ENCODE results near the gene RNF166.

The RNF166 gene

DNA sequence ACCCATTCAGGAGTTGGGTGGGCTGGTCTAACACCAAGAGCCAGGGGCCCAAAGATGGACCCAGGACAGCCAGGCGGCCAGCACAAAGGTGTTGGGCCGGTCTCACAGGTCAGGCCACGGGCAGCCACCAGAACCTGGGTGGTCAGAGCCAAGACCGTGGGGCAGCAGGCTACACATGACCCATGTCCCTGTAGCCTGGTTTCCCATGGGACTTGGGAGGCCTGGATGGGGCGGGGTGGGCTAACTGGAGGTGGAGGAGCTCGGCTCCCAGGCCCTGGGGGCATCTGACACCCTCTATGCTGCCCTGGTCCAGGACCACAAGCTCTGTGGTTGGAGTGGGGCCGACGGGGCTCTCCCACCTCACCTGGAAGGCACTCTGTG is 17.3 kb upstream of the RNF166 start:
- no peak for DNase-seq

- DNase-seq: no peak
Observed at GRCh38 chr16:88722784-88723506, 16.7 kb upstream of the RNF166 start.

- no peak for DNase-seq
Observed at GRCh38 chr16:88721815-88722755, 15.9 kb upstream of the RNF166 start.

DNA sequence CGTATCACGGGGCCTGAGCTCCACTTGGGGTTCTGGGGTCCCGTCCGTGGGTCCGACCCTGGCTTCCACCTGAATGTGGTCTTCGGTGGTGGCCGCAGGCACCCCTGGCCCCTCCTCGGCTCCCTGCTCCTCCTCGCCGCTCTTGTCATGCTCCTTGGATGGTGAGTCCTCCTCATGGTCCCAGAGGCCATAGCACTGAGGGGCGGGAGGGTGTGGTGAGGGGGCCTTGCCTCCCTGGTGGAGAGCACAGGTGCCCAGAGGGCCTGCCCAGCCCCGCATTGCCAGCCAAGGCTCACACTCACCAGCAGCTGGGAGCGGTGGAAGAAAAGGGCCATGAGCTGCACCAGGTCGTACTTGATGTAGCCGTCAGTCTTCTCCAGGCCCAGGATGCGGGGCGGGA is 15.0 kb upstream of the RNF166 start:
- DNase-seq: no peak

DNA sequence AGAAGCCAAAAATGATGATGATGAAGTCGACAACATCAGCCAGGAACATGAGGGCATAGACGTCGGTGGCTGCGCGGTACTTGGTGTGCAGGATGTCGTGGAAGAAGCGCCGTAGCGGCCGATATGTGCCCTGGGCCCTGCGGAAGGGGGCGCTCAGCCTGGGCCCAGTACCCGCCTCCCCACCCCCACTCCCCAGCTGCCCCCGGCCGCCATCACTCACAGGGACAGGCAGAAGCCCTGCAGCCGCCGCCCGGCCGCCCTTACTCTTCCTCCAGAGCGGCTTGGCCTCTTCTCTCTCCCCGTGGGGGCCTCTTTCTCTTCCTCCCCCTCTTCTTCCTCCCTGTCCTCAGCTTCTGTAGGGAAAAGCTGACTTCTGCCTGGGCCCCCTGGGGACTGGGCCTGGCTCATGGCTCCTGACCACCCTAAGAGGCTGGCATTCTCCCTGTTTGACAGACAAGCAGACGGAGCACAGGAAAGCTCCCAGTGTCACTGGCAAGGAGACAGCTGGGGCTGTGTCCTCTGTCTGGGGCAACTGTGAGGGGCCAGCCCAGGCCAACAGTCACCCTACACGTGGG is 14.3 kb upstream of the RNF166 start:
- DNase-seq: no peak

DNA sequence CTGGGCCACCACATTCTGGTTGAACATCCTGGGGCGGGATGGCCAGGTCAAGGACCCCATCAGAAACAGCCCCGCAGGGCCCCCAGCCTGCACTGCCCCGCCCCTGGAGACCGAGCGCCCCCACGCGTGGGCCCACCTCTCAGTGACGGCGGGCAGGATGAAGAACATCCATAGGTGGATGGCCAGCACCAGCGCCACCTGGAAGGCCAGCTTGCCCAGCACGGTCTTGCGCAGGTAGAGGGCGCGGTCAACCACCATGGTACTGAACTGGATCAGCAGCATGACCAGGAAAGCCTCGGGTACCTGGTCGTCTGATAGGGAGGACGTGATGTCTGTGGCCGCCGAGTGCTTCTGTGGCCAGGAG is 13.7 kb upstream of the RNF166 start:
- no peak for DNase-seq

GRCh38 chr16:88719267-88719932 is 13.2 kb upstream of the RNF166 start:
- DNase-seq: no peak

GRCh38 chr16:88718178-88718577 is 12.0 kb upstream of the RNF166 start:
- DNase-seq: no peak

- DNase-seq: no peak
Observed at GRCh38 chr16:88716601-88717001, 10.4 kb upstream of the RNF166 start.

DNA sequence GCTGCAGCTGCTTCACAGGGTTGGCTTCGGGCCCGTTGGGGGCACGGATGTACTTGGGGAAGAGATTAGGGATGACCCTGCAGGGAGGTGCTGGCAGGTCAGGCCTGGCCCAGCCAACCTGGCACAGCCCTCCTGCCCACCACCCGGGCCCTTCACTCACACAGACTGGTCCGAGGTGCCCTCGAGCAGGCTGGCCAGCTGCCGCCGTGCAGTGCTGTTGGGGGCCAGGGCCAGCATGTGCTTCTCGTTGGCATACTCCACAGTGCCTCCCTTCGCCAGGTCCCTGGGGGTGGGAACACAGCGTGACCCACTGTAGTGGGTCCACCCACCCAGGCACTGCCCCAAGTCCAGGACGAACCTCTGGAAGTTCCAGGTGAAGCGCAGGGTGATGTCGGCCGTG is 10.0 kb upstream of the RNF166 start:
- DNase-seq: no peak

- no peak for DNase-seq
Observed at GRCh38 chr16:88715312-88716190, 9.3 kb upstream of the RNF166 start.

GRCh38 chr16:88714420-88715302 is 8.5 kb upstream of the RNF166 start:
- DNase-seq: no peak

DNA sequence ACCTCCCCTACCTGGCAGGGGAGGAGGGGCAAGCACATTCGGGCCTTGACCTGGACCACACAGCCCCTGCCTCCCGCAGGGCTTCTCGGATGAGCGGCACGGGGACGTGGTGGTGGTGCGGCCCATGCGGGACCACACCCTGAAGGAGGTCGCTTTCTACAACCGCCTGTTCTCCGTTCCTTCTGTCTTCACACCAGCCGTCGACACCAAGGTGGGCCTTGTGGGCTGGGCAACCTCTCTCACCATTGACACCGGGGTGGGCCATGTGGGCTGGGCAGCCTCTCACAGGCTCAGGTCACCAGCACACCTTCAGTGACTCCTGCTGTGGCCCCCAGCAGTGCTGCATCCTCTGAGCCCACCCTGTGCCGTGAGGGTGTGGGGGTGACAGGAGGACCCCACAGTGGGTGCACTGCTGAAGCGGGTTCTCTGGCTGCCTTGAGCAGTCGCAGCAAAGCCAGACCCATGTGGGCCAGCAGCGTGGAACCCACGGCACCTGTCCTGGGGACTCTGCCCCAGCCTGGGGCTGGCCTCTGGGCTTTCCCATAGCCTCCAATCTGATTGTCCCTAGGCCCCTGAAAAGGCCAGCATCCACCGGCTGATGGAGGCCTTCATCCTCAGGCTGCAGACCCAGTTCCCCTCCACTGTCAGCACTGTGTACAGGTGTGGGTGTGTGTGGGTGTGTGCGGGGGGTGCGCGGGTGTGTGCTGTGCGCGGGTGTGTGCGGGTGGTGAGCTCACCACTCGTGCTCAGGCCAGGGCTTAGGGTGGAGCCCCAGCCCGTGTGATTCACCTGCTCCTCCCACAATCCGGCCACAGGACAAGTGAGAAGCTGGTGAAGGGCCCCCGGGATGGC is 7.6 kb upstream of the RNF166 start:
- DNase-seq: no peak

DNA sequence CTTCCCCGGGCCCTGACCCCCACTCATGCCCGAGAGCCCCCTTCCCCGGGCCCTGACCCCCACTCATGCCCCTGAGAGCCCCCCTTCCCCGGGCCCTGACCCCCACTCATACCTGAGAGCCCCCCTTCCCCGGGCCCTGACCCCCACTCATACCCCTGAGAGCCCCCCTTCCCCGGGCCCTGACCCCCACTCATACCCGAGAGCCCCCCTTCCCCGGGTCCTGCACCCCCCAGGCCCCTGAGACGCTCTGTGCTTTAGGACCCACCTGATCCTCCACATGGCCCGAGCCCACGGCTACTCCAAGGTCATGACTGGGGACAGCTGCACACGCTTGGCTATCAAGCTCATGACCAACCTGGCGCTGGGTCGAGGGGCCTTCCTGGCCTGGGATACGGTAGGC is 6.8 kb upstream of the RNF166 start:
- DNase-seq: no peak

DNA sequence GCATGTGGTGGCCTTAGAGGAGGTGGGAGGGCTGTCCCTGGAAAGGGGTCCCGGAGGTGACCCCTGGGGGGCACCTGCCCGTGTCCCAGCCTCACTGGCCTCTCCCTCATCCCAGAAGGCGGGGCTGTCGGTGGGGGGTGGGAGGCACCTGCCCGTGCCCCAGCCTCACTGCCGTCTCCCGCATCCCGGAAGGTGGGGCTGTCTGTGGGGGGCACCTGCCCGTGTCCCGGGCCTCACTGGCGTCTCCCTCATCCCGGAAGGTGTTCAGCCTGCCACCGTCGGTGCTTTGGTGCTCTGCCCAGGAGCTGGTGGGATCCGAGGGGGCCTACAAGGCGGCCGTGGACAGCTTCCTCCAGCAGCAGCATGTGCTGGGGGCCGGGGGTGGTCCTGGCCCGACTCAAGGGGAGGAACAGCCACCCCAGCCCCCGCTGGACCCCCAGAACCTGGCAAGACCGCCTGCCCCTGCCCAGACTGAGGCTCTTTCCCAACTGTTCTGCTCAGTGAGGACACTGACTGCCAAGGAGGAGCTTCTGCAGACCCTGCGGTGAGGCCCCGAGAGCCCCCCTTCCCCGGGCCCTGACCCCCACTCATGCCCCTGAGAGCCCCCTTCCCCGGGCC is 6.3 kb upstream of the RNF166 start:
- DNase-seq: no peak

GRCh38 chr16:88711750-88712340 is 5.6 kb upstream of the RNF166 start:
- DNase-seq: no peak

DNA sequence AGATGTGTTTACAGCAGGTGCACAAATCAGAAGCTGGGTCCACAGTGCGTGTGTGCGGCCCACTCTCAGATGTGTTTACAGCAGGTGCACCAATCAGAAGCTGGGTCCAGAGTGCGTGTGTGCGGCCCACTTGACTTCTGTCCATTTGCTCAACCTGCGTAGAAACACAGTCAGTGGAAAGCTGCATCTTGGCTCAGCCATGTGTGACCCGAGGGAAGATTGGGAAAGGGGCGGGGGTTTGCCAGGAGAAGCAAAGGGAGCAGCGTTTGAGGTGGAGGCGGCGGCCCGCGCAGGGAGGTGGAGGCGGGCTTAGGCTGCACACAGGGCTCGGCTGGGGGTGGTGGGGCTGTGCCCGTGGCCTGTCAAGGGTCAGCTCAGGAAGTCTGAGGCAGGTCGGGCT is 4.3 kb upstream of the RNF166 start:
- DNase-seq: no peak

DNA sequence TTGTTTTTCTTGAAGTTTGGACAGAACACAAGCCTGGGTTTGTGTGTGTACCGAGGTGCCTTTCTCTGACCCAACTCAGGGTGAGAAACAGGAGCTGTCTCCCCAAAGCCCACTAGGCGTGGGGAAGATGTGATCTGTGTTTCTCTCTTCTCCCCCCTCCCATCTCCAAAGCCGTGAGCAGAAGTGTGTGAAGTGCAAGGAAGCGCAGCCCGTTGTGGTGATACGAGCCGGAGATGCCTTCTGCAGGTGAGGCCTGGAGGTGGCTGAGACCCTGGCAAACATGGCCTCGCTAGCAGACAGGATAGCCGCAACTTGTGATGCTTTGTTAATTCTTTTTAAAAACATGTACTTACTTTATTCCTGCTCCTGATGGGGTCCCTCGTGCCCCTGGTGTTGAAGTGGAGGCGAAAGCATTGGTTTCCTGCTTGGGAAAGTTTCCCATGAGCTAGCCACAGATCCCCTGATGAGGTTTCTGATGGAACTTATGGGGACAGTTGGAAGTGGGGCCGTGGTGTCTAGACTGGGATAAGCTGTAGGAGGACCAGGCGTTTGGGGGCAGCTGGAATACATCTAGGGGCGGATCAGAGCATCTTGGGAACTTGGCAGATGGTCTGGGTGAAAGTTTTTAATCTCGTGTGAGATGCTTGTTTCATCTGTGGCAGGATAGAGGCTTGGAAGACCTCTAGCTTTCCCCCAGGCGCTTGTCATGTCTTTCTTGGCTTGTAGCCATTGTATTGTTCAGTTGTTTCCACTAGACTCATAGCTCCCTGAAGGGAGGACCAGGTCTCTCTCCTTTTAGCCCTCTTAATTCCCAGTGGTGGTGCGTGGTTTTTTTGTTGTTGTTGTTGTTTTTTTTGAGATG is 988 bp upstream of the RNF166 start:
- no peak for DNase-seq

Measured in hematopoietic multipotent progenitor cell treated with erythropoietin and hydrocortisone succinate and interleukin-3 and kit ligand, for 4 days (in vitro differentiated cells).